Measurements from ENCODE around the gene ARID4B.
"Not testable (repeated sequence)": the region's sequence is repeated elsewhere in the genome, so short reads cannot be mapped to it uniquely, and the experiment has no call there.

ARID4B gene

GRCh38 chr1:235297579-235297978 is 30.4 kb downstream of the ARID4B start:
- no peak for DNase-seq

- DNase-seq, result no peak
Observed at GRCh38 chr1:235296729-235297128, 31.2 kb downstream of the ARID4B start.

GRCh38 chr1:235295902-235296350 is 32.1 kb downstream of the ARID4B start:
- no peak for DNase-seq

GRCh38 chr1:235293322-235293942 is 34.5 kb downstream of the ARID4B start:
- no peak for DNase-seq

GRCh38 chr1:235292790-235293189 is 35.2 kb downstream of the ARID4B start:
- no peak for DNase-seq

- DNase-seq, result no peak
Observed at GRCh38 chr1:235291599-235292091, 36.3 kb downstream of the ARID4B start.

- DNase-seq, result no peak
Observed at GRCh38 chr1:235290740-235291502, 37.1 kb downstream of the ARID4B start.

- DNase-seq, result no peak
Observed at GRCh38 chr1:235289859-235290739, 37.9 kb downstream of the ARID4B start.

- DNase-seq, result no peak
Observed at GRCh38 chr1:235287208-235287882, 40.6 kb downstream of the ARID4B start.

- no peak for DNase-seq
Observed at GRCh38 chr1:235286667-235287066, 41.3 kb downstream of the ARID4B start.

- DNase-seq, result no peak
Observed at GRCh38 chr1:235284231-235284769, 43.7 kb downstream of the ARID4B start.

- not testable (repeated sequence) for DNase-seq
Observed at GRCh38 chr1:235283636-235284035, 44.3 kb downstream of the ARID4B start.

- DNase-seq, result no peak
Observed at GRCh38 chr1:235280467-235280866, 47.5 kb downstream of the ARID4B start.

GRCh38 chr1:235279694-235280093 is 48.3 kb downstream of the ARID4B start:
- DNase-seq, result no peak

GRCh38 chr1:235278915-235279292 is 49.1 kb downstream of the ARID4B start:
- DNase-seq, result no peak

- DNase-seq, result no peak
Observed at GRCh38 chr1:235278233-235278914, 49.6 kb downstream of the ARID4B start.

- DNase-seq, result no peak
Observed at GRCh38 chr1:235277709-235278108, 50.3 kb downstream of the ARID4B start.

GRCh38 chr1:235275836-235276235 is 52.1 kb downstream of the ARID4B start:
- DNase-seq, result no peak

GRCh38 chr1:235275223-235275622 is 52.8 kb downstream of the ARID4B start:
- DNase-seq, result no peak

- no peak for DNase-seq
Observed at GRCh38 chr1:235272851-235273250, 55.1 kb downstream of the ARID4B start.

- no peak for DNase-seq
Observed at GRCh38 chr1:235270625-235271024, 57.4 kb downstream of the ARID4B start.

- DNase-seq, result not testable (repeated sequence)
Observed at GRCh38 chr1:235269990-235270389, 58.0 kb downstream of the ARID4B start.

All from NCI-H1930 (cell line).